Keratinocyte (primary cell): ENCODE results near the gene CFAP69.

Source experiments
- EZH2 ChIP-seq: IDR thresholded peaks from one replicate; pipeline ENCODE4 v1.6.1; 2012; ENCODE audit warnings: inconsistent platforms, mild to moderate bottlenecking, low read length, moderate library complexity
- TF ChIP-seq, protein P1 (sequence below), 3 experiments: IDR thresholded peaks in 1 of 3; conservative IDR thresholded peaks in 1 of 3; optimal IDR thresholded peaks in 1 of 3; 2 replicates in 2 of 3; 3 replicates in 1 of 3; pipeline versions ENCODE3 to v1.5.1; 2011; ENCODE audit warnings: low read length in 3 of 3, mild to moderate bottlenecking in 3 of 3, moderate library complexity in 2 of 3, control low read depth in 1 of 3, inconsistent platforms in 1 of 3; ENCODE audit not compliant: insufficient read depth in 2 of 3; ENCODE audit errors: extremely low read depth in 1 of 3

GRCh38 chr7:90239625-90240228 lies 5.2 kb upstream of the CFAP69 start:
- TF ChIP-seq, protein P1, sequence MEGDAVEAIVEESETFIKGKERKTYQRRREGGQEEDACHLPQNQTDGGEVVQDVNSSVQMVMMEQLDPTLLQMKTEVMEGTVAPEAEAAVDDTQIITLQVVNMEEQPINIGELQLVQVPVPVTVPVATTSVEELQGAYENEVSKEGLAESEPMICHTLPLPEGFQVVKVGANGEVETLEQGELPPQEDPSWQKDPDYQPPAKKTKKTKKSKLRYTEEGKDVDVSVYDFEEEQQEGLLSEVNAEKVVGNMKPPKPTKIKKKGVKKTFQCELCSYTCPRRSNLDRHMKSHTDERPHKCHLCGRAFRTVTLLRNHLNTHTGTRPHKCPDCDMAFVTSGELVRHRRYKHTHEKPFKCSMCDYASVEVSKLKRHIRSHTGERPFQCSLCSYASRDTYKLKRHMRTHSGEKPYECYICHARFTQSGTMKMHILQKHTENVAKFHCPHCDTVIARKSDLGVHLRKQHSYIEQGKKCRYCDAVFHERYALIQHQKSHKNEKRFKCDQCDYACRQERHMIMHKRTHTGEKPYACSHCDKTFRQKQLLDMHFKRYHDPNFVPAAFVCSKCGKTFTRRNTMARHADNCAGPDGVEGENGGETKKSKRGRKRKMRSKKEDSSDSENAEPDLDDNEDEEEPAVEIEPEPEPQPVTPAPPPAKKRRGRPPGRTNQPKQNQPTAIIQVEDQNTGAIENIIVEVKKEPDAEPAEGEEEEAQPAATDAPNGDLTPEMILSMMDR (optimal IDR thresholded peaks at IDR 0.05 in 1 of 3, IDR thresholded peaks at IDR 0.05 in 1 of 3, conservative IDR thresholded peaks at IDR 0.05 in 1 of 3; ENCODE audit: extremely low read depth in 1 of 3, insufficient read depth in 2 of 3, low read length in 3 of 3) = no peak
- no peak for TF ChIP-seq EZH2
